HepG2 (cell line): ENCODE data around the gene RSAD1. TPM values are rescaled to one million over a fixed set of nuclear protein-coding genes. Genes with fewer than 3 reads are reported as not detected.

Experiments used
- ATF5 ChIP-seq: sonication (generic); formaldehyde crosslinking; IDR thresholded peaks from 2 replicates; pipeline ENCODE4 v1.4.0; 2020; ENCODE audit warnings: mild to moderate bottlenecking, low read depth, missing genetic modification reagents
- BHLHE40 ChIP-seq: IDR thresholded peaks from 2 replicates; pipeline ENCODE4 v1.6.1; 2011; ENCODE audit warnings: low read length, improper control_type of control experiment
- CEBPG ChIP-seq: IDR thresholded peaks from 2 replicates; pipeline ENCODE4 v1.6.1; 2016
- GLMP ChIP-seq: sonication (generic); formaldehyde crosslinking; IDR thresholded peaks from 2 replicates; pipeline ENCODE4 v1.9.0; 2021; ENCODE audit warnings: missing genetic modification reagents, mild to moderate bottlenecking, borderline replicate concordance
- HIVEP1 ChIP-seq: sonication (generic); formaldehyde crosslinking; IDR thresholded peaks from 2 replicates; pipeline ENCODE4 v1.4.0; 2020; ENCODE audit warnings: mild to moderate bottlenecking, missing genetic modification reagents
- NAIF1 ChIP-seq: sonication (generic); formaldehyde crosslinking; IDR thresholded peaks from 2 replicates; pipeline ENCODE4 v1.5.0; 2020; ENCODE audit warnings: mild to moderate bottlenecking, missing genetic modification reagents, borderline replicate concordance
- NR2F6 ChIP-seq, 2 experiments: IDR thresholded peaks; 2 replicates each; pipeline ENCODE4 v1.6.1; 2016; ENCODE audit warnings: antibody characterized with exemption in 1 of 2, mild to moderate bottlenecking in 1 of 2
- RELA ChIP-seq: sonication (generic); formaldehyde crosslinking; IDR thresholded peaks from 2 replicates; pipeline ENCODE4 v1.4.0; 2020; ENCODE audit warnings: missing genetic modification reagents
- SRSF1 ChIP-seq: fragments of 200-400 bp; formaldehyde crosslinking; optimal IDR thresholded peaks from 2 replicates; pipeline ENCODE3; 2017; ENCODE audit warnings: mild to moderate bottlenecking, low read depth, low read length, moderate library complexity
- TEAD2 ChIP-seq: sonication (generic); formaldehyde crosslinking; IDR thresholded peaks from 2 replicates; pipeline ENCODE4 v1.9.0; 2021; ENCODE audit warnings: missing genetic modification reagents
- TEAD3 ChIP-seq: optimal IDR thresholded peaks from 2 replicates; pipeline ENCODE3; 2016; ENCODE audit warnings: borderline replicate concordance
- THAP8 ChIP-seq: sonication (generic); formaldehyde crosslinking; IDR thresholded peaks from 2 replicates; pipeline ENCODE4 v1.5.1; 2020; ENCODE audit warnings: missing genetic modification reagents, mild to moderate bottlenecking, borderline replicate concordance
- ZBED4 ChIP-seq: sonication (generic); formaldehyde crosslinking; IDR thresholded peaks from 2 replicates; pipeline ENCODE4 v1.4.0; 2020; ENCODE audit warnings: missing genetic modification reagents, borderline replicate concordance
- ZFP91 ChIP-seq: sonication (generic); formaldehyde crosslinking; IDR thresholded peaks from 2 replicates; pipeline ENCODE4 v1.9.0; 2022; ENCODE audit warnings: missing genetic modification reagents, mild to moderate bottlenecking, borderline replicate concordance
- ZNF383 ChIP-seq: sonication (generic); formaldehyde crosslinking; IDR thresholded peaks from 2 replicates; pipeline ENCODE4 v1.4.0; 2020; ENCODE audit warnings: missing genetic modification reagents, mild to moderate bottlenecking, borderline replicate concordance
- ZNF431 ChIP-seq: sonication (generic); formaldehyde crosslinking; IDR thresholded peaks from 2 replicates; pipeline ENCODE4 v1.9.0; 2022; ENCODE audit warnings: missing genetic modification reagents, low read depth, mild to moderate bottlenecking, borderline replicate concordance
- ZNF432 ChIP-seq: sonication (generic); formaldehyde crosslinking; IDR thresholded peaks from 2 replicates; pipeline ENCODE4 v1.5.0; 2020; ENCODE audit warnings: missing genetic modification reagents, mild to moderate bottlenecking, borderline replicate concordance
- ZNF446 ChIP-seq: sonication (generic); formaldehyde crosslinking; IDR thresholded peaks from 2 replicates; pipeline ENCODE4 v1.5.0; 2020; ENCODE audit warnings: mild to moderate bottlenecking, missing genetic modification reagents
- ZNF691 ChIP-seq: sonication (generic); formaldehyde crosslinking; IDR thresholded peaks from 2 replicates; pipeline ENCODE4 v1.4.0; 2020; ENCODE audit warnings: missing genetic modification reagents, low read depth, mild to moderate bottlenecking, borderline replicate concordance
- polyA plus RNA-seq, 8 experiments: library from polyadenylated mRNA; depleted of rRNA in 3 of 8; stranded (reverse) in 7 of 8; unstranded in 1 of 8; fragments of >200 nt; fragmentation: Illumina TruSeq in 4 of 8; extraction: Trizol in 4 of 8; gene quantifications; 2 replicates each; pipeline versions ENCODE4 v1.2.1 to v1.2.3, GENCODE V29; 2011 to 2016; ENCODE audit warnings: low read depth in 4 of 8, missing spikeins in 1 of 8, mixed read lengths in 1 of 8; ENCODE audit not compliant: insufficient read depth in 1 of 8
- total RNA-seq, 5 experiments: library from RNA; depleted of rRNA; stranded (reverse); fragments of >200 nt; fragmentation: Illumina TruSeq; extraction: Trizol; gene quantifications; 2 replicates each; pipeline ENCODE4 v1.2.3, GENCODE V29; 2016; ENCODE audit warnings: low read depth in 1 of 5

Gene RSAD1
- total and polyA plus RNA-seq, 2 of the 13 experiments (the other 11 are each of a cell fraction or from before 2014, with no cell fraction given), result 22.7 to 27.7 TPM

- TF ChIP-seq NR2F6 (IDR thresholded peaks at IDR 0.05) (no peak), NR2F6 (CRISPR knock-in tag; IDR thresholded peaks at IDR 0.05) (peak; percentile 48; the same call in 1 of the 2 replicates), ZNF446 (CRISPR knock-in tag) (no peak), SRSF1 (no peak), ZNF432 (CRISPR knock-in tag) (no peak), ZNF383 (no peak), ZNF691 (CRISPR knock-in tag) (no peak), HIVEP1 (CRISPR knock-in tag) (no peak), GLMP (no peak), TEAD3 (peak; percentile 86), CEBPG (CRISPR knock-in tag) (peak; percentile 48), ATF5 (no peak), ZFP91 (CRISPR knock-in tag) (no peak), ZBED4 (CRISPR knock-in tag) (peak; percentile 85), BHLHE40 (peak; percentile 84), ZNF431 (CRISPR knock-in tag) (no peak), TEAD2 (CRISPR knock-in tag) (no peak), RELA (0 out of 2 replicates have a peak, but pooled peaks have one; percentile 54), NAIF1 (CRISPR knock-in tag) (no peak), THAP8 (no peak)
Measured at GRCh38 chr17:50482516-50482915, 3.9 kb downstream of the RSAD1 start (continued).
